GM19328 (cell line): ENCODE measurements around the gene SNTG2.

Source experiments
- ATAC-seq: cut with Tn5 transposase; IDR thresholded peaks from one replicate; pipeline ENCODE4 v1.9.1; 2021; ENCODE audit warnings: mild to moderate bottlenecking, moderate library complexity; ENCODE audit not compliant: unreplicated experiment

SNTG2 gene

GRCh38 chr2:1136846-1137245, 186.2 kb downstream of the SNTG2 start:
- no peak for ATAC-seq

GRCh38 chr2:1137264-1137663, 186.6 kb downstream of the SNTG2 start:
- ATAC-seq: no peak

- no peak for ATAC-seq
These were observed 187.3 kb downstream of the SNTG2 start for GRCh38 chr2:1137913-1138391.

- no peak for ATAC-seq
These were observed 189.8 kb downstream of the SNTG2 start for GRCh38 chr2:1140389-1141003.

GRCh38 chr2:1141079-1141478, 190.4 kb downstream of the SNTG2 start:
- no peak for ATAC-seq

GRCh38 chr2:1143129-1143528, 192.5 kb downstream of the SNTG2 start:
- no peak for ATAC-seq

GRCh38 chr2:1147873-1148612, 197.4 kb downstream of the SNTG2 start:
- ATAC-seq: no peak

- ATAC-seq: no peak
These were observed 200.3 kb downstream of the SNTG2 start for GRCh38 chr2:1150724-1151511.

GRCh38 chr2:1152375-1152774, 201.7 kb downstream of the SNTG2 start:
- no peak for ATAC-seq

- ATAC-seq: no peak
These were observed 203.3 kb downstream of the SNTG2 start for GRCh38 chr2:1153920-1154319.

- no peak for ATAC-seq
These were observed 204.3 kb downstream of the SNTG2 start for GRCh38 chr2:1154710-1155594.

GRCh38 chr2:1156059-1156458, 205.4 kb downstream of the SNTG2 start:
- ATAC-seq: no peak

- no peak for ATAC-seq
These were observed 205.9 kb downstream of the SNTG2 start for GRCh38 chr2:1156531-1156930.

- no peak for ATAC-seq
These were observed 206.5 kb downstream of the SNTG2 start for GRCh38 chr2:1157107-1157506.

GRCh38 chr2:1159013-1159412, 208.4 kb downstream of the SNTG2 start:
- ATAC-seq: no peak

- ATAC-seq: no peak
These were observed 211.6 kb downstream of the SNTG2 start for GRCh38 chr2:1162246-1162645.

- no peak for ATAC-seq
These were observed 212.3 kb downstream of the SNTG2 start for GRCh38 chr2:1162768-1163584.

- no peak for ATAC-seq
These were observed 216.3 kb downstream of the SNTG2 start for GRCh38 chr2:1166976-1167375.

- ATAC-seq: no peak
These were observed 218.2 kb downstream of the SNTG2 start for GRCh38 chr2:1168846-1169245.
